GM12874 (cell line): ENCODE measurements around the gene CORO7.

Experiments used
- CTCF ChIP-seq: IDR thresholded peaks from 2 replicates; pipeline ENCODE4 v1.5.1; 2011; ENCODE audit warnings: low read depth, mild to moderate bottlenecking, control low read depth, low read length, moderate library complexity; ENCODE audit not compliant: insufficient read depth

The CORO7 gene

DNA sequence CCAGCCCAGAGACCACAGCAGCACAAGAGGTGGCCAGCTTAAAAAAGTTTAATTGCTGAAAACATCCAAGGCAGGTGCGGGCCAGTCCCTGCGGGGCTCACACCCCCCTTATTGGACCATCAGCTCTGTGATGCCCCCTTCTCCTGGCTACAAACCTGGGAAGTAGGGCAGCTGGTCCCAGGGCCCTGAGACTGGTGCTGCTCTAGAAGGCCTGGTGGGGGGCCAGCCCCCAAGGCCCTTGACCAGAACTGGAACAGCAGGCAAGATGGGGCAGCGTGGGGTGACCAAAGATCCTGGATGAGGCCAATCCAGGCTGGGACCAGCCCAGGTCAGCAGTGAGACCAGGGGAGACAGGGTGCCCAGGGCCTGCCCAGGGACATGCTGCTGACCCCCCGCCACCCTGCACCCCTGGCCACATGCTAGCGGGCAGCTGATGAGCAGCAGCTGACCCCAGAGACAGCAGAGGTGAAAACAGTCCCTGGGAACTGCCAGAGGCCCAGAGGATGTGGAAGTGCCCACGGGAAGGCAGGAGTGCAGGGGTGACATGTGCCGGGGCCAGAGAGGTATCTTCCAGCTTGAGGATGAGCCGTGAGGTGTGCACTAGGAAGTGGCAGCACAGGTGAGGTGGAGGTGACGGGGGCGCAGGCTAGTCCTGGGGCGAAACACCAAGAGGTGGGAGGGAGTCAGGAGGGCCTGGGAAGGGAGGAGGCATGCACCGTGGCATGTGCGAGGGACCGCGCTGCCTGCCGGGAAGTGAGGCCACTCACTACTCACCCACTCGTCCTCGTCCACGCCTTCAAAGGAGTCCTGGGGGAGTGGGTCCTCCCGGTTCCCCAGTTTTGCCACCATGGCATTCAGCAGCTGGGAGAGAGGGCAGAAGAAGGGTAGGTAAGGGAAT, 61.6 kb downstream of the CORO7 start:
- no peak for TF ChIP-seq CTCF

GRCh38 chr16:4353675-4354074, 62.7 kb downstream of the CORO7 start:
- no peak for TF ChIP-seq CTCF

- TF ChIP-seq CTCF: no peak
Observed at GRCh38 chr16:4352843-4353242, 63.6 kb downstream of the CORO7 start.

DNA sequence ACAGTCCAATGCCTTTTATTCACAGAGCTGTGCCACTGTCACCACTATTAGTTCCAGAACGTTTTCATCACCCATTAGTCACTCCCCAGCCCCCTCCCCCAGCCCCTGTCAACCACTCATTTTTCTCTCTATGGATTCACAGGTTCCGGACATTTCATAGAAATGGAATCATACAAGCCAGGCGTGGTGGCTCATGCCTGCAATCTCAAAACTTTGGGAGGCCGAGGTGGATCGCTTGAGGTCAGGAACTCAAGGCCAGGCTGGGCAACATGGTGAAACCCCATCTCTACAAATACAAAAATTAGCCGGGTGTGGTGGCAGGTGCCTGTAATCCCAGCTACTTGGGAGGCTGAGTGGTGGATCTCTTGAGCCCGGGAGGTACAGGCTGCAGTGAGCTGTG, 64.5 kb downstream of the CORO7 start:
- TF ChIP-seq CTCF: no peak

- TF ChIP-seq CTCF: no peak
Observed at GRCh38 chr16:4350787-4351659, 65.4 kb downstream of the CORO7 start, which contains the start of gene PAM16. Gene PAM16, minus strand, starts transcription at chr16:4351321. Its CDS starts 87 bp downstream, at chr16:4351234.

DNA sequence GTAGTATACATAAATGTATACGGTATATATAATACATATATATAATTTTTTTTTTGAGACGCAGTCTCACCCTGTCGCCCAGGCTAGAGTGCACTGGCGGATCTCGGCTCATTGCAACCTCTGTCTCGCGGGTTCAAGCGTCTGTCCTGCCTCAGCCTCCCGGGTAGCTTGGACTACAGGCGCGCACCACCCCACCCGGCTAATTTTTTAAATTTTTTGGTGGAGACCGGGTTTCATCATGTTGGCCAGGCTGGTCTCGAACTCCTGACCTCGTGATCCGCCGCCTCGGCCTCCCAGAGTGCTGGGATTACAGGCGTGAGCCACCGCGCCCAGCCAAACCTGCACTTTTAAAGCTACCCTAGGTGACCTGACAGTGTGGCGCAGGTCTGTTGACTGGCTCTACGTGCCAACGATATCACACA, 66.0 kb downstream of the CORO7 start:
- no peak for TF ChIP-seq CTCF

DNA sequence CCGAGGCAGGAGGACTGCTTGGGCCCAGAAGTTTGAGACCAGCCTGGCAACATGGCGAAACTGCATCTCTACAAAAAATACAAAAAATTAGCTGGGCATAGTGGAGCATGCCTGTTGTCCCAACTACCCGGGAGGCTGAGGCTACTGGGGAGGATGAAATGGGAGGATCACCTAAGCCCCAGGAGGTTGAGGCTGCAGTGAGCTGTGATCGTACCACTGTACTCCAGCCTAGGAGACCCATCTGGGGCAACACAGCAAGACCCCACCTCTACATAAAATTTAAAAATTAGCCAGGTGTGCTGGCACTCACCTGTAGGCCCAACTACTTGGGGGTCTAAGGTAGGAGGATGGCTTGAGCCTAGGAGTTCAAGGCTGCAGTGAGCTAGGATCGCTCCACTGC, 67.1 kb downstream of the CORO7 start:
- TF ChIP-seq CTCF: no peak
